ENCODE data around the gene SLC35B2. TPM values are rescaled to one million over a fixed set of nuclear protein-coding genes. Genes with fewer than 3 reads are reported as not detected.

SLC35B2 gene
- total RNA-seq, 1 experiment from 2014 or later: 28.9 TPM

GRCh38 chr6:44270526-44271405 is 13.4 kb upstream of the SLC35B2 start:
- POLR2A ChIA-PET: interaction anchor here (1.2 to 1.6 kb wide), 2 partner anchors 16 to 71 kb away, joined by 3 to 5 read pairs; partner anchors contain the start of gene SPATS1
- ATAC-seq (peak; percentile 66), DNase-seq (ENCODE audit: low spot score) (peak; percentile 83)
- 0 out of 2 replicates have a peak, but pooled peaks have one; percentile 12 for TF ChIP-seq ZNF423 (CRISPR knock-in tag; IDR thresholded peaks at IDR 0.05)
- no peak for TF ChIP-seq CDX4 (CRISPR knock-in tag; IDR thresholded peaks at IDR 0.05; ENCODE audit: borderline replicate concordance)
- TF ChIP-seq SP1 (CRISPR knock-in tag; conservative IDR thresholded peaks at IDR 0.05): 0 out of 2 replicates have a peak, but pooled peaks have one; percentile 47
- no peaks in the 10 kb centered on the region for H3K36me3 Mint-ChIP-seq
- H3K4me1 Mint-ChIP-seq: peaks cover 36% of the 10 kb centered on the region
- H3K4me3 Mint-ChIP-seq: peak overlapping the region; percentile 68
- peaks cover 34% of the 10 kb centered on the region for H3K27me3 Mint-ChIP-seq (ENCODE audit: low read depth)
- no peaks in the 10 kb centered on the region for H3K9me3 Mint-ChIP-seq
- no peak overlapping the region for H3K27ac Mint-ChIP-seq
- CTCF ChIA-PET: interaction anchor here (0.6 to 6.3 kb wide), 16 partner anchors 13 to 199 kb away, joined by 3 to 109 read pairs (median 4); partner anchors contain the start of genes AARS2, CDC5L, SLC35B2 and SPATS1

GRCh38 chr6:44269921-44270525 is 12.7 kb upstream of the SLC35B2 start, which contains the start of gene TMEM151B:
TMEM151B (plus strand) TSS chr6:44270450; CDS start chr6:44270743, 293 bp downstream.
- no peak; the same call in 1 of the 2 replicates for ATAC-seq
- Mint-ChIP-seq H3K27me3 (ENCODE audit: low read depth) (peaks cover 34% of the 10 kb centered on the region), H3K9me3 (no peaks in the 10 kb centered on the region), H3K27ac (no peak within 1 kb of the TSS), H3K4me1 (peaks cover 36% of the 10 kb centered on the region), H3K36me3 (no peaks in the 10 kb centered on the region), H3K4me3 (peak within 1 kb of the TSS; percentile 72)
- peak; percentile 46 for DNase-seq (ENCODE audit: low spot score)
- ChIA-PET POLR2A (interaction anchor here (1.2 to 1.6 kb wide), 3 partner anchors 16 to 72 kb away, joined by 3 to 5 read pairs (median 3); partner anchors contain the start of gene SPATS1), CTCF (interaction anchor here (0.7 to 6.3 kb wide), 14 partner anchors 13 to 200 kb away, joined by 3 to 109 read pairs (median 4); partner anchors contain the start of genes AARS2, CDC5L, SLC35B2 and SPATS1)
- TF ChIP-seq TCF7 (CRISPR knock-in tag; IDR thresholded peaks at IDR 0.05; ENCODE audit: low read depth) (no peak), GABPB1 (CRISPR knock-in tag; IDR thresholded peaks at IDR 0.05) (no peak), ELF4 (CRISPR knock-in tag; IDR thresholded peaks at IDR 0.05; ENCODE audit: low read depth) (no peak), RELA (CRISPR knock-in tag; IDR thresholded peaks at IDR 0.05; ENCODE audit: borderline replicate concordance) (no peak), OVOL2 (CRISPR knock-in tag; IDR thresholded peaks at IDR 0.05; ENCODE audit: borderline replicate concordance) (no peak), ZNF396 (CRISPR knock-in tag; IDR thresholded peaks at IDR 0.05; ENCODE audit: borderline replicate concordance) (no peak), ATF2 (CRISPR knock-in tag; IDR thresholded peaks at IDR 0.05; ENCODE audit: borderline replicate concordance, low read depth) (no peak), TEAD4 (CRISPR knock-in tag; IDR thresholded peaks at IDR 0.05) (no peak), CBFB (CRISPR knock-in tag; IDR thresholded peaks at IDR 0.05; ENCODE audit: low read depth) (no peak), ATF1 (CRISPR knock-in tag; IDR thresholded peaks at IDR 0.05) (no peak), FOXK1 (CRISPR knock-in tag; IDR thresholded peaks at IDR 0.05) (no peak), MAX (CRISPR knock-in tag; IDR thresholded peaks at IDR 0.05) (no peak), ZNF416 (CRISPR knock-in tag; IDR thresholded peaks at IDR 0.05) (no peak), ZSCAN18 (CRISPR knock-in tag; IDR thresholded peaks at IDR 0.05) (no peak), PRRX2 (CRISPR knock-in tag; IDR thresholded peaks at IDR 0.05) (no peak), E2F5 (CRISPR knock-in tag; IDR thresholded peaks at IDR 0.05) (no peak), ARID4B (CRISPR knock-in tag; IDR thresholded peaks at IDR 0.05; ENCODE audit: borderline replicate concordance) (no peak; the same call in 1 of the 2 replicates), ZNF512 (CRISPR knock-in tag; IDR thresholded peaks at IDR 0.05; ENCODE audit: borderline replicate concordance) (no peak)
